ENCODE measurements around the gene ATP2A3.

The ATP2A3 gene

DNA sequence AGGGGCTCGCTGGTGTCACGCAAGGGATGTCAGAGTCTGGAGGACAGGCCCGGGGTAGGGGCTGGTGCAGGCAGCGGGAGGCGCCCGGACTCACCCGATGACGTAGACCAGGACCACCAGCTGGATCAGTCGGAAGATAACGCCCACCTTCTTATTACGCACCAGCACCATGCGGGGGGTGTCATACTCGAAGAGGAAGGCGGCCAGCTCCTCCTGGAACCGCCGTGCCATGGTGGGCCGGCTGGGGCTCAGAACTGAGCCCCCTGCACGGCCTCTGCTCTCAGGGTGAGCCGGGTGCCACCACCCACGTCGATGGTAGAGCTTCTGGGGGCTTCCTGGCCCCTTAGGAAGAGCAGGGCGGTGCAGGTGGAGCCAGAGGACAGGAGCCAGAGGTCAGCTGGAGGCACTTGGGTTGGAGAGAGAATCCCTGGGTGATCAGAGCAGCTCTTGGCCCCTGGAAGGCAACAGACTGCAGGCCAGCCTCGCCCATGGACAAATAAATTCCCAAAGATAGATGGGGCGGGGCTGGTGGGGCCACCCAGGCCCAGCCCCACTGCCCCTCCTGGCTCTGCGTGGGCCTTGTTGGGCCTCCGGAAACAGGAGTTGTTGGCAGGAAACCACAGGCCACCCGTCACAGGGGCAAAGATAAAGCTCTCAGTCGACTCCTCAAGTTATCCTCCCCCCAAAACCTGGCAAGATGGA is 48.1 kb downstream of the ATP2A3 start, which contains the start of gene P2RX1:
TSS of gene P2RX1 (minus strand) at position 471 of the 702 bp plus-strand sequence. CDS start at position 231, 240 bp downstream.
- DNase-seq (ENCODE audit: insufficient read length, low spot score) (no peak), FAIRE-seq (peak; percentile 74)

DNA sequence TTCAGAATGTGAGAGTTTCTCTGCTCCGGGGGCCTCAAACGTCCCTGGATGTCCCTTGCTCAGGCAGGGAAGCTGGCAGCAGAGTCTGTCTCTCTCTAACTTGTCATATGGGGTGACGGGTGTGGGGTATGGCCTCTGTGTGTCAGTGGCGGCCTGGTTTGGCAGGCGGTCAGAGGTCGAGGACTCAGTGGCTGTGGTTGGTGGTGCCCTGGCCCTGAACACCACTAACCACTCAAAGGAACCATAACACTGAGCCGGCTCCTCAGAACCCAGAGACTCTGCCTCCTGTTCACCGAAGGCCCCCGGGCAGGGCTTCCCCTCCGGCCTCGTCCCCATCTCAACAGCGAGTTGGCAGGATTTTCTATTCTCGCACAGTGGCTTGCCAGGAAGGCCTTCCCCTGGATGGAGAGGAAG is 48.6 kb downstream of the ATP2A3 start:
- DNase-seq (ENCODE audit: insufficient read length, low spot score) (no peak), FAIRE-seq (peak; percentile 84)

DNA sequence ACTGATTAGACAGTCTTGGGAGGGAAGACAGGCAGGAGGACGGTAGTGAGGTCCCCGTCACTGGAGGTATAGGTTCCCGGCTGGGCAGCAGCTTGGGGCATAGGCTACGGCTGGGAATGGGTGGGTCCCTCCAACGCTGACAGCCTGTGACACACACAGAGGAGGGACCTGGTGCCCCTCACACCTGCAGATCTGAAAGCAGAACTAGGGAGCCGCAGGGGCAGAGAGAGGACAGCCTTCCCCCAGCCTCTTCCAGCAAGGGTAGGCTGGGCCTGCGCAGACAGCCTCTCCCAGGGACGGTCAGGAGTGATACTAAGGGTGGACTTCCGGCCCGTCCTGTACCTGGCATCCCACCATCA is 49.9 kb downstream of the ATP2A3 start:
- FAIRE-seq, result peak; percentile 95
- DNase-seq (ENCODE audit: insufficient read length, low spot score), result peak; percentile 69

DNA sequence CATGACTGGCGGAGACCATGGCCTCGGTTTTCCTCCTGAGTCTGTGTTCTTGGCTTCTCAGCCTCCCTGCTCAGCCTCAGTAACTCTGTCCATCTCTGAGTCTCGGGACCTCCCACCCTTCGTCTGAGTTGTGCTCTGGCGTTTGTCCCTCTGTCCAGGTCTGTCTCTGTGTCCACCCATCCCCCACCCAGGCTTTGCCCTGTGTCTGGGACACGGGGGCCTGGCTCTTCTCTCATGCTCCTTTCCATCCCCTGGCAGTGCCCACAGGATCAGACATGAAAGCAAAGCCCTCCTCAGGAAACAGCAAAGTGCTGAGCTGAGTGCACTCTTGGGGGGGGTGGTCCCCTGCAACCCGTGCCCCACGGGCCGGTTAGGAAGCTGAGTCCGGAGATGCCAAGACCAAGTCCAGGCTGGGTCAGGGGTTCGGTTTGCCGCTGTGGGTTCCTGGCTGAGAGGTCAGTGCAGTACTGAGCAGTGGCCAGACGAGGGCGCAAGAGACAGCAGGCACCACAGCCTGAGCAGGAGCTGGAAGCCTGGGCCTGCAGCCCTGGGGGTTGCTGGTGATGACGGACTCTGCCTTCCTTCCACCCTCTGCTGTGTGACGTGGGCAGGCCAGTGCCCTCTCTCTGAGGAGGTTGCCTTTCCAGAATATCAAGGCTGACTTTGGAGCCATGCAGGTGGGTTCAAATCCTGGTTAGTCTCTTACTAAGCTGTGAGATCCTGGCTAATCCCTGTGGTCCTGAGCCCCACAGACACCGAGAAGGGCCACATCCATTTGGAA is 50.5 kb downstream of the ATP2A3 start:
- DNase-seq (ENCODE audit: insufficient read length, low spot score), result peak; percentile 75

DNA sequence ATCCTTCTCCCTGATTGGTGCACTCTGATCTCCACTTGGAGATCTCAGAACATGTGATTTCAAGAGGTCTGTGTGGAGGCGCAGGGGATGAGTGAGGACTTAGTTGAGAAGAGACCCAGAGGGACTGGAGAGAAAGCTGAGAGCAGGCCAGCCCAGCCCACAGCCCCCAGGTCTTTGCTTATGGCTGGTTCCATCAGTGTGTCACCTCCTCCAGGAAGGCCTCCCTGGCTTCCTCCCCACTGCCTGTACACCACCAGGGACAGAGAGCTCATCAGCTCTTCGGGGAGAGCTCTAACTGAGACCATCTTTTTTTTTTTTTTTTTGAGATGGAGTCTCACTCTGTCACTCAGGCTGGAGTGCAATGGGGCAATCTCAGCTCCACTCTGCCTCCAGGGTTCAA is 51.4 kb downstream of the ATP2A3 start:
- FAIRE-seq (no peak), DNase-seq (ENCODE audit: insufficient read length, low spot score) (no peak)

More for the DNA sequence above, 50.5 kb downstream of the ATP2A3 start:
- FAIRE-seq, result no peak

DNA sequence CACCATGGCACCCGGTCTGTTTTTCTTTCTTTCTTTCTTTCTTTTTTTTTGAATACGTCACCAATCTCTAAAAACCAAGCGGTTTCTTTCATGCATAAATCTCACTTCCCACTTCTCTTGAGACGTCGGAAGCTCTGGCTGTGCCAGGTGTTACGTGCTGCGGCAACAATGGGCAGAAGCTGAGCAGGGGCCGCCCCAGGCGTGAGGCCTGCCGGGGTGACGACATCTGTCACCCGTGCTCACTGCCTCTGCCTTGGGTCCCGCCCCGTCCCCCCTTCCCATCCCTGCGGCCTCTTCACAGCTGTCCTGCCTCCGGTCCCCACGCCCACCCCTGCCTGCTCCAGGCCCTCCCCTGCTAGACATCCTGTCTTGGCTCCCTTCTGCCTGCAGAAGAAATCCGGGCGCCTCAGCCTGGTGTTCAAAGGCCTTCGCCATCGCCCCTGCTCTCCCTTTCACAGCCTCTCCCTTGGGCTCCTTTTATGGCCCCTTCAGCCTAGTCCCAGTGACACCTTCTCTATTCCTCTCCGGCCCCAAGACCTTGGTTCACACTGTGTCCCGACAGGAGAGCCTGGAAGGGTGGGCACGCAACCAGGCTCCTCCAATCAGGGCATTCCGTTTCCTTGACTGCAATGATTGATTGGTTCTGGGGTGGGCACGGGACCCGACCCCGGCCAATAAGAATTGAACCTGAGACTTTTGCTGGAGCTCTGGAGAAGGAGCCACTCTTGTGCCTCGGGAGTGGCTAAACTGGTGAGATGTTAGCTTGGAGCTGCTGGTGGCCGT is 52.8 kb downstream of the ATP2A3 start:
- DNase-seq (ENCODE audit: insufficient read length, low spot score), result peak; percentile 65
- peak; percentile 97 for FAIRE-seq

DNA sequence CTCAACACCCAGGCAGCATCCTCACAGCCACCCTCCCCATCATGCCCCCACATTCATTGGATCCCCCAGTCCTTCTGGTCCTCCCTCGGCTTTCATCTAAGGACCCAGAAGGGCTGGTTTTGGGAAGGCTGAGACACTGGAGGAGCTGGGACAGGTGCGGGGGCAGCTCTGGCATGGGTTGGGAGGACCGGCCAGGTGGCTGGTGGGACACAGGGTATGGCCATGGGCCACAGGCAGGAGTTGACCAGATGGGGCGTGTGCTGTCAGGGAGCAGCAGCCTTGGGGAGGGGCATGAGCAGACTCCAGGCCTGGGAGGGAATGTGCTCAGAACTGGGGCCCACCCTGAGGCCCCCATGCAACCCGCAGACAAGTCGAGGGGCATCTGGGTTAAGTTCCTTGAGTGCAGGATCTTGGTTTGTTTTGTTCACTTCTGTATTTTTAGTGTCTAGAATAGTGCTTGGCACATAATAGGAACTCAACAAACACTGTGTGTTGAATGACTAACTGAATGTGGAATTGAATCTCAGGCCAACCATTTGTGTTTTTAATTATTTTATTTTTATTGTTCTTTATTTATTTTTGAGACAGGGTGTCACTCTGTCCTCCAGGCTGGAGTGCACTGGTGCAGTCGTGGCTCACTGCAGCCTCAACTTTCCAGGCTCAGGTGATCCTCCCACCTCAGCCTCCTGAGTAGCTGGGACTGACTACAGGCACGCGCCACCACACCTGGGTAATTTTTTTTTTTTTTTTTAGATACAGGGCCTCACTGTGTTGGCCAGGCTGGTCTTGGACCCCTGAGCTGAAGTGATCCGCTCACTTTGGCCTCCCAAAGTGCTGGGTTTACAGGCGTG is 53.6 kb downstream of the ATP2A3 start:
- FAIRE-seq (no peak), DNase-seq (ENCODE audit: insufficient read length, low spot score) (no peak)

DNA sequence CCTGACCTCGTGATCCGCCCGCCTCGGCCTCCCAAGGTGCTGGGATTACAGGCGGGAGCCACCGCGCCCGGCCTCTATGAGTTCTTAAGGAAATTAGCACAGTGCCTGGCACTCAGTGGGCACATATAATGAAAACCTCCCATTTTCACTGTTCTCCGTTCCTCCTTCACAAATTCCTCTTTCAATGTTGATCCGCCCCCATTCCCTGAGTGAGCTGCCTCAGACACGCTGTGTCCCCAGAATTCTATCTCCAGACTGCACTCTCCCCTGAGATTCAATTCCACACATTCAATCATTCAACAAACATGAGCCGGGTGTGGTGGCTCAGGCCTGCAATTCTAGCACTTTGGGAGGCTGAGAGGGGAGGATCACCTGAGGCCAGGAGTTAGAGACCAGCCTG is 55.0 kb downstream of the ATP2A3 start:
- FAIRE-seq, result no peak

DNA sequence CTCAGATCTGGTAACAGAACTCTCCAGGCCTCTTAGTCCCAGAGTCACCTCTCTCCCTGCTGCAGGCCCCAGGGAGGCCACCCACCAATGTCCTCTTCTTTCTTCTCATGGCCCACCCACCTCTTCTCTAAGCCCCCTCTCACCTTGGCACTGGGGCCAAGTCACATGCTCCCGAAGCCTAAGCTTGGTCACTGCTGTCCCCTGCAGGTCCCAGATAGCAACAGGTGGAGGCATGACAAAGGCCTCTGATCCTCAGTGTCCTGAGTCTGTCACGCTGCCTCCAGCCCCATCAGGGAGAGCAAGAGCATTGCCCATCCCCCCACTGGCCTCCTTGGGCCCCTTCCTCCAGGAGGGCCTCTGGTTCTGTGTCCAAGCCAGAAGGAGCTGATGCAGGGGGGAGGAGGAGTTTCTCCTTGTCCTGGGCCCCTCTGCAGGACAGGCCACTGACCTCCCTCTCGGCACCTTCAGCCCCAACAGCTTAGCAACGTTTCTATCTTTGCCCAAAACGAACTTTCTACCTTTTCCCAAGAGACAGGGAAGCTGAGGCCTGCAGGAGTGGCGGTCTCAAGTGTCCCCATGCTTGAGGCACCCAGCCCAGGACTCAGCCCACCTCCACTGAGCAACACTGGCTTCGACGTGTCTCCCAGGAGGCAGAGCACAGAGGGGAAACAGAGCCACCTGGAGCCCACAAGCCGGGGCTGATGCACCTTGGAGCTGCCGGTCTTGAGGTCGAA is 56.6 kb downstream of the ATP2A3 start:
- no peak for DNase-seq (ENCODE audit: insufficient read length, low spot score)

More for the DNA sequence above, 55.0 kb downstream of the ATP2A3 start:
- no peak for DNase-seq (ENCODE audit: insufficient read length, low spot score)

DNA sequence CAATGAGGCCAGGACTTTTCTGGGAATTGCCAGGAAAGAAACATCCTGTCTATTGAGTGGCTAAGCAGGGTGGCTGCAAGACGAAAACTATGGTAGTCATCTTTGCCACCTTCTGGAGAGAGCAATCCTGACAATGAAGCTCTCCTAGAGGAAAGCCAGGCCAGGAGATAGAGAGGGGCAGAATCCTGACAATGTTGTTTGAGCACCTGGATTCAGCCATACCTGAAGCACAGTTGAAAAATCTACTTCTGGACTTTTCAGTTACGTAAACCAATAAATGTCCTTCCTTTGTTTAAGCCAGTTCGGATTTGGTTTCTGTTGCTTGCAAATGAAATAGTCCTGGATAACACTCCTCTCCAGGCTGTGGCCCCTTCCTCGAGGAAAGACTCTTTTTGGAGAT is 57.4 kb downstream of the ATP2A3 start:
- DNase-seq (ENCODE audit: insufficient read length, low spot score) (no peak), FAIRE-seq (no peak)

More for the DNA sequence above, 56.6 kb downstream of the ATP2A3 start:
- no peak for FAIRE-seq

DNA sequence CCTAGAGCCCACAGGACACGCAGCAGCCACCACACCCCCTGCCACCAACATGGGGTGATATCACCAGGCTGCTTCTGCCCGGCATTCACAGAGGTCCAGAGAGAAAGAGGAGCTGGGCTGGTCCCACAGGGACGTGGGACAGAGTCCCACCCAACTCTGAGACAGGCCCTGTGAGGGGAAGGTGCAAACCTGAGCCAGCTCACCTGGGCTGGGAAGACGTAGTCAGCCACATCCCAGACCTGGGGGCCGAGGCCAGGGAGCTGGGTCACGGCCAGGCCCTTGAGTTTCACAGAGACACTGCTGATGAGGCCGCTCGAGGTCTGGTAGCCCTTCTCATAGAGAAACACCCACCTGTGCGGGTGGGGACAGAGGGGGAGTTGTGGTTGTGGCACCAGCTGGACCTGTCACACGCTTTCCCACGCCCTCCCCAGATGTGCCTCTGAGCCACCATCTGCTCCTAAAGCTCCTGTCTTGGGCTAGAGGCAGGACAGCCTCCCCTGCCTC is 59.2 kb downstream of the ATP2A3 start:
- FAIRE-seq (peak; percentile 49), DNase-seq (ENCODE audit: insufficient read length, low spot score) (no peak)

DNA sequence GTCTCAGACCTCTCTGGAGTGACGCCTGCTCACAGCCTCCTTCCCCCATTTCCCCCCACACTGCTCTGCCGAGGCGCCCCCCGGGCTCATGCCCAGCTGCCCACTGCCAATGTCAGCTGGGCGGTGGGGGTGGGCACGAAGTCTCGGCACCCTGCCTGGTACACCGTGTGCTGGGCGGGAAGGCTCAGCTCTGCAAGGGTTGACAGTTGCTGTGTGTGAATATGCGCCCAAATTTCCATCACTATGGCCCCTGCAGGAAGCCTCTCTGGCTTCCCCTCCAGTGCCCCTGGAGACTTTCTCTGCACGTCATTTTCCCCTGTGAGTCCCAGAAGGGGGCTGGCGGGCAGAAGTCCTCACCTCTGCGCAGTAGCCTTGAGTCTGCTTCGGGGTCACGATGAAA is 59.7 kb downstream of the ATP2A3 start:
- FAIRE-seq, result no peak

DNA sequence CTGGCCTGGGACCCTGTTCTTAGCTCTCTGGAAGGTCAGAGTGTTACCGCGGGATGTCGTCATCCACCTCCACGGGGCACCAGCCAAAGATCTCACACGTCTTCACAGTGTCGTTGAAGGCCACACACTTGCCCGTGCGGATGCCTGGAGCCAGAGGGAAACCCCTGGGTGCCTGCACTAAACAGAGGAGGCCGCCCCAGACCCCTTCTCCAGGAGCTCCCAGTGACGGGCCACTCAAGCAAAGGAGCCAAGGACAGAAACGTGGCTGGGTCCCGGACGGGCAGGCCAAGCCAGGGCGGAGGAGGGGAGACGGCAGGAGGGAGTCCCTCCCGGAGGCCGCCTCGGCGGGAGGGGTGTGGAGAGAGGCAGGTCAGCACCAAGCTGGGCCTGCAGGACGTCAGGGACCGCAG is 60.4 kb downstream of the ATP2A3 start:
- FAIRE-seq (no peak), DNase-seq (ENCODE audit: insufficient read length, low spot score) (no peak)

More for the DNA sequence above, 59.7 kb downstream of the ATP2A3 start:
- no peak for DNase-seq (ENCODE audit: insufficient read length, low spot score)

DNA sequence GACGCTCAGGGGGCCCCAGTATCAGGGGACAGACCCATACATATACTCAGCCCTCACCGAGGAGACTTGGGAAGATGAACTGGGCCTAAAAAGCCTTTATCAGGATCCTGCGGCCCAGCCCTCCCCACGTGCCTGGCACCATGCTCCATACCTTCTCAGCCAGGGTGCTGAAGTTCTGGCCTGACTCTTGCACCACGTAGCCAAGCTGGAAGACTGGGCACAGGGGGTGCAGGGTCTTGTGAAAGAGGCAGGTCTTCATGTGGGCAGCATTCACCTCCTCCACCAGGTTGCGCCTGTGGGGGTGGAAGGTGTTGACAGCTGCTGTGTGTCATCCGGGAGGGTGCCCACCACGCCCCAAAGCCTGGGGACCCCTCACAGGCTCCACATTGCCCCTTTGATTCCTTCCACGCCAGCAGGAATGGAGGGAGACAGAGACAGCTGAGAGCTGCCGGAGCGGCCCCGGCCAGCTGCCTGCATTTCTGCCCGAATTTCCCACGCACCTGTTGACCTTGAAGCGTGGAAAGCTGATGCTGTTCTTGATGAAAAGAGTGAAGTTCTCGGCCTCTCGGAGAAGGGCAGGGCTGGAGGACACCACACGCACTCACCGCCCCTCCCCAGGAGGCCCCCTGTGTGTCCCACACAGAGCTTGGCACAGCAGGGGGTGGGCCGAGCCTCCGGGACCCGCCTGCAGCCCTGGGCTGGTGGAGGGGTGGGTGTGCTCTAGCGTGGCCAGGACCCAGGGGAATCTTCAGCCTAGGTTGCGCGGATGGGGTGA is 61.0 kb downstream of the ATP2A3 start:
- FAIRE-seq (no peak), DNase-seq (ENCODE audit: insufficient read length, low spot score) (no peak)

DNA sequence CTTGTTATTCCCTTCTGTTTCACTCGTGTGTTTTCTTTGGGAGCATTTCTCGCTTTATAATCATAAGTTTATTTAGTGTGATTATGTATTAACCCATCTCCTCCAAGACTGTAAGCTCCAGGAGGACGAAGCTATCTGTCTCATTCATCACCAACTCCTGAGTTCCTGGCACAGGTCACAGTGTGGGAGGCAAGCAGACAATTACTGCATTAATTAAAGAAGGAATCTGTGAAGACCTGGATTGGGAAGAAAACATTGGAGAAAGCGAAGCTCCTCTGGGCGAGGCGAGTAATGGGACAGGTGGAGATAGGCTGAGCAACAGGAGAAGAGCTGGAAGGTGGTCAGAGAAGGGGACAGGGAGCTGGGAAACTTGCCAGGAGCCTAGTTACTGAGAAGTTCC is 63.6 kb downstream of the ATP2A3 start:
- DNase-seq (ENCODE audit: insufficient read length, low spot score) (no peak), FAIRE-seq (no peak)

DNA sequence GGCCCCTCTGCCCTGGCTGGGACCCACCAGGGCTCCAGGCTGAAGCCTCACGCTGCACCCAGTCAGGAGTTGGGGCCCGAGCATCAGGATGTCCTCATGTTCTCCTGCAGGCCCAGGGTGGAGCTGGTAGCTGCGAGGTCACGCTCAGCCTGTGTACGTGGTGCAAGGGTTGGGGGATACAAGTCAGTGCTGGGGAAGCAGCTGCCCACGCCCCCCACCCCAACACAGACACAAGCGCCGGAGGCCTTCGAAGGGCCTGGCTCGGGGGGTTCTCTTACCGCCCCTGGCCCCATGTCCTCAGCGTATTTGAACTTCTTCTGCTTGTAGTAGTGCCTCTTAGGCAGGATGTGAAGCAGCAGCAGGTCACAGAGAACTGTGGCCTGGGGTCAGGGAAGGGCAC is 66.5 kb downstream of the ATP2A3 start:
- DNase-seq (ENCODE audit: insufficient read length, low spot score), result no peak
- FAIRE-seq, result no peak

DNA sequence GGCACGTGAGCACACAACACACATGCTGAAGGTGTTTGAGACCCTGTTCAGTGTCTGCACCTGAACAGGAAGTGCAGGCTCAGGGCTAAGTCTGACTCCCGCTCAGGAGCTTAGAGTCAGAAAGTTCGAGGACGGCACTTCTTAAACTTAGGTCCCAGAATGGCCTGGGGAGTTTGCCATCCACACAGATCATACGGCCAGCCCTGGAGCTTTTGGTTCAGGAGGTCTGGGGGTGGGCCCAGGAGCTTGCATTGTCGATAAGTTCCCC is 67.3 kb downstream of the ATP2A3 start:
- no peak for FAIRE-seq

DNA sequence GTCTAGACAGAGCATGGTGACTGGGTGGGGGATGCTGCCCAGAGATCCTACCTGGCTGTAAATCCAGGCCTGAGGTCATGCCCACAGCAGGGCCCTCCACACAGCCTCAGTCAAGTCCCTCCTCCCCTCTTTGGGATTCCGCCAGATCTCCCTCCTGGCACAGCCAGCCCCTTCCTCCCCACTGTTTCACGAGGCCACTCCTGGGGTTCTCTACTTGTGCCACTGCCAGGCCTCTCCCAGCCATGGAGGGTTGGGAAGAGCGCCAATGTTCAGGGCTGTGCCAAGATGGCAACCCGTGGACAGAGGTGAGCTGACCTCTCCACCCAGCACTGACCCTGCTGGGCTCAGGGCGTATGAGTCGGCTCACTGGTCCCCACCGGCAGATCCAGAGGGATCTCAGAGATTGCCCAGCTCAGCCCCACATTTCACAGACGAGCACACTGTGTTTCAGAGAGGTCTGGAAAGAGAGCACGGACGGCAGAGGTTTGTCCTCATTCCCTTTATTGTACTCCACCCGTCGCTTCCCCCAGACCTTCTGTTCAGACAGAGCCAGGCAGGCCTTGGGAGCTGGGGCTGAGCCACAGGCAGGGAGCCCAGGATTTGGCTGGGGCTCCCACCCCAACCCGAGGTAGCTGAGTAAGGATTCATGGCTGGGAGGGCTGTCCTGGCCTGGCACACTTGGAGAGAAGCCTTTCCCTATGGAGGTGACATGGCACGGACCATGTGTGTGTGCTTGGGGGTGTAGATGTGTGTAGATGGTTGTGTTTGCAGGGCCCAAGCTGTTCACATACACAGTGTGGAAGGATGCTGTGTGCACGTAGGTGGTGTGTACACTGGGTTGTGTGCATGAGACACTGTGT is 67.9 kb downstream of the ATP2A3 start:
- DNase-seq (ENCODE audit: insufficient read length, low spot score) (no peak), FAIRE-seq (no peak)

More for the DNA sequence above, 67.3 kb downstream of the ATP2A3 start:
- no peak for DNase-seq (ENCODE audit: insufficient read length, low spot score)

All from GM19239 (cell line).